Osteocyte (in vitro differentiated cells): Measurements from ENCODE around the gene TEX54. TPM values are rescaled to one million over a fixed set of nuclear protein-coding genes. Genes with fewer than 3 reads are reported as not detected.

Experiments
- DNase-seq: peaks from one replicate; pipeline ENCODE4 v3.0.0; 2021; ENCODE audit warnings: mixed read lengths; ENCODE audit not compliant: unreplicated experiment; ENCODE audit errors: extremely low spot score
- H3K27ac Mint-ChIP-seq: one replicate; pipeline ENCODE4 v1.8.0; 2021; ENCODE audit warnings: mild to moderate bottlenecking, mixed read lengths; ENCODE audit not compliant: unreplicated experiment
- H3K27me3 Mint-ChIP-seq: one replicate; pipeline ENCODE4 v1.8.0; 2021; ENCODE audit warnings: mixed read lengths; ENCODE audit not compliant: unreplicated experiment
- H3K36me3 Mint-ChIP-seq: one replicate; pipeline ENCODE4 v1.8.0; 2021; ENCODE audit warnings: mixed read lengths; ENCODE audit not compliant: unreplicated experiment
- H3K4me1 Mint-ChIP-seq: one replicate; pipeline ENCODE4 v1.8.0; 2021; ENCODE audit warnings: mixed read lengths; ENCODE audit not compliant: unreplicated experiment
- H3K4me3 Mint-ChIP-seq: one replicate; pipeline ENCODE4 v1.8.0; 2021; ENCODE audit warnings: mild to moderate bottlenecking, moderate library complexity, mixed read lengths; ENCODE audit not compliant: unreplicated experiment
- H3K9me3 Mint-ChIP-seq: one replicate; pipeline ENCODE4 v1.8.0; 2021; ENCODE audit warnings: mixed read lengths; ENCODE audit not compliant: unreplicated experiment
- CTCF ChIP-seq: fragments of 200-600 bp; sonication (generic); IDR thresholded peaks from 2 replicates; pipeline ENCODE4 v1.5.0; 2021; ENCODE audit warnings: antibody characterized with exemption, mild to moderate bottlenecking, moderate library complexity
- long read RNA-seq: library from polyadenylated mRNA; unstranded; transcript quantifications from one replicate; pipeline ENCODE4 v2.0.0, GENCODE V29; 2021
- total RNA-seq: library from RNA; stranded (reverse); gene quantifications from 2 replicates; pipeline ENCODE4 v1.2.1, GENCODE V29; 2021

TEX54 gene
- not detected in 2 replicates for total RNA-seq
- long read RNA-seq: 0 reads

DNA sequence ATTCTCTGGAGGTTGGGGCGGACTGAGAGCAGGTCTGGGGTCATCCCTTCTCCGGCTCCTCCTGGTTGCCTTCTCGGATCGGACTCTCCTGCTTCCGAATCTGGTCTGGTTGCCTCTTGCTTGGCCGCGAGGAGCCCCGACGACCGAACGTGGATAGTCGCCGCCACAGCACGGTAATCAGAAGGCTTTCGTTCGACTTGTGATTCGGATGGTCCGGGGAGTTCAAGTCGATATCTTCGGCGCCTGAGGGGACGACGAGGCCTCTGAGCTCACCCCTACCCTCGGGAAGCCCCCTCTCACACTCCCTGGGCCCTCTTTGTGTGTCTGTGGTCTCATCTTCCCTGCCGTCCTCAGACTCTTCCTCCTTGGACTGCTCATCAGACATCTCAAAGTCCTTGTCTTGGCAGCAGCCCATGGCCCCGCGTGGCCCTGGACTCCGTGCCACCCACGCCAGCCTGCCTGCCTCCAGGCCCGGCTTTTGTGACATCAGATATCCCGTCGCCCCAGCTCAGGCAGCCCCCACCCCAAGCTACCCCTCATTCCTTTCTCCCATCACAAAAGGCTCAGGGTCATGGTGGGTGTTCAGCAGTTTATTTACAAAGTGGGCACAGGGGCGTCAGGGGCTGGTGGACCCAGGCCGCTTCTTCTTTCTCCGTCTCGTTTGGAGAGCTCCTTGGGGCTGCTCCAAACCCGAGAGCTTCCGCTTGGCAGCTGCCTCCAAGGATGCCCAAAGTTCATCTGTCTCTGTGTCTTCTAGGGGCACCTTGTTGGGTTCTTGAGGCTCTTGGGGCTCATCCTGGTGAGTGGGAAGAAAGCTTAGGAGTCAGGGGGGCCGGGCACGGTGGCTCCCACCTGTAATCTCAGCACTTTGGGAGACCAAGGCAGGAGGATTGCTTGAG, at the start of gene TEX54:
TEX54 (minus strand) TSS at position 506 of the 899 bp plus-strand sequence.
- DNase-seq: peak; percentile 82
- peak within 1 kb of the TSS; percentile 100 for H3K27ac Mint-ChIP-seq

DNA sequence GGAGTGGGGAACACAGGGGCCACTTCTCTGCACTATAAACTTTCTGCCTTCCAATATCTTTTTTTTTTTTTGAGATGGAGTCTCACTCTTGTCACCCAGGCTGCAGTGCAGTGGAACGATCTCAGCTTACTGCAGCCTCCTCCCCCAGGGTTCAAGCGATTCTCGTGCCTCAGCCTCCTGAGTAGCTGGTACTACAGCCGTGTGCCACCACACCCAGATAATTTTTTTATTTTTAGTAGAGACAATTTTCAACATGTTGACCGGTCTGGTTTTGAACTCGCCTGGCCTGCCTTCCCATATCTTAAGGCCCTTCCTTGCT, 49.7 kb upstream of the TEX54 start:
- no peak for DNase-seq
- Mint-ChIP-seq H3K27ac (peak overlapping the region; percentile 100), H3K4me3 (peak overlapping the region; percentile 100), H3K36me3 (peaks cover 48% of the 10 kb centered on the region), H3K4me1 (peaks cover 53% of the 10 kb centered on the region), H3K9me3 (no peaks in the 10 kb centered on the region), H3K27me3 (no peaks in the 10 kb centered on the region)
- no peak for TF ChIP-seq CTCF

More for the DNA sequence above, at the start of gene TEX54:
- Mint-ChIP-seq H3K4me1 (peaks cover 33% of the 10 kb centered on the region), H3K4me3 (peak within 1 kb of the TSS; percentile 98), H3K27me3 (no peaks in the 10 kb centered on the region), H3K36me3 (peaks cover 12% of the 10 kb centered on the region), H3K9me3 (no peaks in the 10 kb centered on the region)
- no peak for TF ChIP-seq CTCF

DNA sequence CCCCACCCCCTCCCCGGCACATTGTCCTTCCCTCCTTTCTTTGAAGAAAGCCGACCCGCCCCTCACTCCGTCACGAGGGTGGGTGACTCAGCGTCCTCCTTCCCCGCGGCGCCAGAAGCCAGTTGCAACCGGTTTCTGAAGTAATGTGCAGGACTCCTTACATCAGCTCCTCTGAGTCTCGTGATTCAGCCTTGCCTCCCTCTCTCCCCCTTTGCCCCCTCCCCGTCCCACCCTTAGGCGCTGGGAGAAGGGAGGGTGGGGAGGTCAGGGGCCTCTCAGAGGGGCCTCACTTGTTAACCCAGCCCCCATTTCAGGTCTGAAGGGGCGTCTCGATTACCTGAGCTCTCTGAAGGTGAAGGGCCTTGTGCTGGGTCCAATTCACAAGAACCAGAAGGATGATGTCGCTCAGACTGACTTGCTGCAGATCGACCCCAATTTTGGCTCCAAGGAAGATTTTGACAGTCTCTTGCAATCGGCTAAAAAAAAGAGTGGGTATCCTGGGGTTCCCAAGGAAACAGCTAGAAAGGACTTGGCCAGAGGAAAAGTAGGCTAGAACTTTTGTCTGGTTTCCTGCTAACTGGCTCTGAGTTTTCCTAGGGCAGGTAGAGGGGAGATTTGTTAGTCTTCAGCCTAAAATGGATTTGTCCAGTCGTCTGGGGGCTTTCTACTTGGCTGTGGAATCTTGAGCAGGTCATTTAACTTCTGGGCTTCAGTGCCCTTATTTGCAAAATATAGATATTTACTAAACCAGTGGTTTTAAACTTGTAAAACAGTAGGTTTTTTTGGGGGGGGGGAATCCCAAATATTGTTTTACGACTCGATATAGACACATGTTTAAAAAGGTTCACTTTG, 49.2 kb upstream of the TEX54 start:
- Mint-ChIP-seq H3K27ac (peak overlapping the region; percentile 100), H3K4me1 (peaks cover 50% of the 10 kb centered on the region), H3K36me3 (peaks cover 42% of the 10 kb centered on the region), H3K9me3 (no peaks in the 10 kb centered on the region), H3K4me3 (peak overlapping the region; percentile 100), H3K27me3 (no peaks in the 10 kb centered on the region)
- TF ChIP-seq CTCF: no peak
- DNase-seq: peak; percentile 98

DNA sequence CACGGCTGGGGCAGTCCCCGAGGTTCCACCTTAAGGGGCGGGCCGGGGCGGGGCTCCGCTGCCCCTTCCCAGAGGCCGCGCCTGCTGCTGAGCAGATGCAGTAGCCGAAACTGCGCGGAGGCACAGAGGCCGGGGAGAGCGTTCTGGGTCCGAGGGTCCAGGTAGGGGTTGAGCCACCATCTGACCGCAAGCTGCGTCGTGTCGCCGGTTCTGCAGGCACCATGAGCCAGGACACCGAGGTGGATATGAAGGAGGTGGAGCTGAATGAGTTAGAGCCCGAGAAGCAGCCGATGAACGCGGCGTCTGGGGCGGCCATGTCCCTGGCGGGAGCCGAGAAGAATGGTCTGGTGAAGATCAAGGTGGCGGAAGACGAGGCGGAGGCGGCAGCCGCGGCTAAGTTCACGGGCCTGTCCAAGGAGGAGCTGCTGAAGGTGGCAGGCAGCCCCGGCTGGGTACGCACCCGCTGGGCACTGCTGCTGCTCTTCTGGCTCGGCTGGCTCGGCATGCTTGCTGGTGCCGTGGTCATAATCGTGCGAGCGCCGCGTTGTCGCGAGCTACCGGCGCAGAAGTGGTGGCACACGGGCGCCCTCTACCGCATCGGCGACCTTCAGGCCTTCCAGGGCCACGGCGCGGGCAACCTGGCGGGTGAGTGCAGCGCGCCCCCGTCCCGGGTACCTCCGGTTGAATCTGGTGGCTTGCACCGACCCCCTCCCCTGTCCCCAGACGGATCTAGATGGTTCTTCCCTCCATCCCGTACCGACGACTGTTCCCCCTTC, 48.4 kb upstream of the TEX54 start, which contains the start of gene SLC3A2:
SLC3A2 (plus strand) TSS at position 94 of the 776 bp plus-strand sequence; CDS start at position 222, 128 bp downstream.
- Mint-ChIP-seq H3K27me3 (no peaks in the 10 kb centered on the region), H3K36me3 (peaks cover 37% of the 10 kb centered on the region), H3K9me3 (no peaks in the 10 kb centered on the region), H3K4me3 (peak within 1 kb of the TSS; percentile 100), H3K27ac (peak within 1 kb of the TSS; percentile 100), H3K4me1 (peaks cover 45% of the 10 kb centered on the region)
- TF ChIP-seq CTCF: peak; percentile 67
- DNase-seq: peak; percentile 91
